ENCODE measurements around the gene CDR2L.
"Not testable (repeated sequence)": the region's sequence is repeated elsewhere in the genome, so short reads cannot be mapped to it uniquely, and the experiment has no call there.

Gene CDR2L

DNA sequence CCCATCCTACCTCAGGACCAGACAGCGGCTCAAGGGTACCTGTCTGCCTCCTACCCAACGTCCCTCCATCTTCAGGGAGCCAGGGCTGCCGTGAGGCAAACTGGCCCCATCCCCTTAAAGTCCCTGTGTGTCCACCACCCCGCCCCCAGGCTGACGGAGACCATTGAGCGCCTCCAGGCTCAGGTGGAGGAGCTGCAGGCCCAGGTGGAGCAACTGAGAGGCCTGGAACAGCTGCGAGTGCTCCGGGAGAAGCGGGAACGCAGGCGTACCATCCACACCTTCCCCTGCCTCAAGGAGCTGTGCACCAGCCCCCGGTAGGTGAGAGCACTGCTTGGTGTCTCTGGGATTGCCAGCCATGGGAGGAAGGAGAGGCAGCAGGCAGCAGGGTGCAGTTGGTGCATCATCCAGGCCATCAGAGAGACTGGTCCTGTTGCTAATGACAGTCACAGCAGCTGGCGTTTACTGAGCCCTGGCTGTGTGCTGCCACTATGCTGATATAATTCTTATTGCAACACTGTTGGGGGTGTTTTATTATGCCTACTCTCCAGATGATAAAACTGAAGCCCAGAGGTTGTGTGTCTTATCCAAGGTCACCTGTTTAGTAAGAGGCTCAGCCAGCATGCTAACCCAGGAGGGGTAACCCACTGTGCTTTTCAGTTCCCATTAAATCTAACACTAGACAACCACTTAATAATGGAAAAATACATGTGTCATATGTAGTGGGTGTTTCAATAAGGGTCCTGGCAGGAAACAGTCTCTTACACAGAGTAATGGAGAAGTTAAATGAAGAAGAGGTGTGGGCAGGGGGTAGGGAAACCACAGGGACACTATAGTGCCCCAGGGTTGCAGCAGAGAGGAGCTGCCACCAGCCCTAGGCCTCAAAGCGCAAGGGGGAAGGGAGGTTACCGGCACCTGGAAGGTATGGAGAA lies 14.7 kb downstream of the CDR2L start:
- H3K4me1 ChIP-seq, result no peaks in the 10 kb centered on the region
- H3K27ac ChIP-seq, result no peak overlapping the region
- no peaks in the 10 kb centered on the region for H3K9me3 ChIP-seq
- peaks cover 26 to 60% (median 42%) of the 10 kb centered on the region in 3 donors for H3K36me3 ChIP-seq
- TF ChIP-seq CTCF (IDR thresholded peaks at IDR 0.05), result no peak
- no peak overlapping the region for H3K4me3 ChIP-seq
- no peaks in the 10 kb centered on the region for H3K27me3 ChIP-seq
- no peak for DNase-seq
- intact Hi-C loops (cut with DNase I; ENCODE audit: low total_unique reads), result no loop called here

DNA sequence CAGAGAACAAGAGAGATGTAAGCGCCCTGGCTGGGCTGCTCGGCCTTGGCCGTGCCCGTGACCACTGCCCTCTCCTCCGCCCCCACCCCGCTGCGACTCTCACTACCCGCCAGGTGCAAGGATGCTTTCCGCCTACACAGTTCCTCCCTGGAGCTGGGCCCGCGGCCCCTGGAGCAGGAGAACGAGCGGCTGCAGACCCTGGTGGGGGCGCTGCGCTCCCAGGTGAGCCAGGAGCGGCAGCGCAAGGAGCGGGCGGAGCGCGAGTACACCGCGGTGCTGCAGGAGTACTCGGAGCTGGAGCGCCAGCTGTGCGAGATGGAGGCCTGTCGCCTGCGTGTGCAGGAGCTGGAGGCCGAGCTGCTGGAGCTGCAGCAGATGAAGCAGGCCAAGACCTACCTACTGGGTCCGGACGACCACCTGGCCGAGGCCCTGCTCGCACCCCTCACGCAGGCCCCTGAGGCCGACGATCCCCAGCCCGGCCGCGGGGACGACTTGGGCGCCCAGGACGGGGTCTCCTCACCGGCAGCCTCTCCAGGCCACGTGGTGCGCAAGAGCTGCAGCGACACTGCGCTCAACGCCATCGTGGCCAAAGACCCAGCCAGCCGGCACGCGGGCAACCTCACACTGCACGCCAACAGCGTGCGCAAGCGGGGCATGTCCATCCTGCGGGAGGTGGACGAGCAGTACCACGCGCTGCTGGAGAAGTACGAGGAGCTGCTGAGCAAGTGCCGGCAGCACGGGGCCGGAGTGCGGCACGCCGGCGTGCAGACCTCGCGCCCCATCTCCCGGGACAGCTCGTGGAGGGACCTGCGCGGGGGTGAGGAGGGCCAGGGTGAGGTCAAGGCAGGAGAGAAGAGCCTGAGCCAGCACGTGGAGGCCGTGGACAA lies 15.9 kb downstream of the CDR2L start:
- H3K4me1 ChIP-seq, result no peaks in the 10 kb centered on the region
- no peak for DNase-seq
- peaks cover 26 to 60% (median 42%) of the 10 kb centered on the region in 3 donors for H3K36me3 ChIP-seq
- H3K9me3 ChIP-seq, result no peaks in the 10 kb centered on the region
- H3K27ac ChIP-seq, result no peak overlapping the region
- intact Hi-C loops (cut with DNase I; ENCODE audit: low total_unique reads), result no loop called here
- TF ChIP-seq CTCF (IDR thresholded peaks at IDR 0.05), result no peak
- H3K4me3 ChIP-seq, result no peak overlapping the region
- H3K27me3 ChIP-seq, result no peaks in the 10 kb centered on the region

DNA sequence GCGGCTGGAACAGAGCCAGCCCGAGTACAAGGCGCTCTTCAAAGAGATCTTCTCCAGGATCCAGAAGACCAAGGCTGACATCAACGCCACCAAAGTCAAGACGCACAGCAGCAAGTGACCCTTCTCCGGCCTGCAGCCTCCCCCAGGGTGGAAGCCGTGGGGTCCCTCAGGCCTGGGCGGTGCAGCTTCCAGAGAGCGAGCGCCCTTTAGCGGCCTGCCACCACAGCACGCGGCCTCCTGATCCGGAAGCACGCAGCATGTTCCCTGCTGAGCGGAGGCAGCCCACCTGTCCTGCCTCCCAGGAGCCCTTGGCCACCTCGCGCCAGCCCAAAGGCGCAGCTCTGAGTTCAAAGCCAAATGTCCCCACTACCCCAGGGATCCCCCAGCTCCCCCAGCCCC lies 16.5 kb downstream of the CDR2L start:
- Histone ChIP-seq H3K4me1 (no peaks in the 10 kb centered on the region), H3K27ac (no peak overlapping the region), H3K4me3 (no peak overlapping the region), H3K9me3 (no peaks in the 10 kb centered on the region), H3K36me3 (peaks cover 26 to 60% (median 42%) of the 10 kb centered on the region in 3 donors), H3K27me3 (no peaks in the 10 kb centered on the region)
- intact Hi-C loops (cut with DNase I; ENCODE audit: low total_unique reads), result no loop called here
- TF ChIP-seq CTCF (IDR thresholded peaks at IDR 0.05), result no peak
- no peak for DNase-seq

DNA sequence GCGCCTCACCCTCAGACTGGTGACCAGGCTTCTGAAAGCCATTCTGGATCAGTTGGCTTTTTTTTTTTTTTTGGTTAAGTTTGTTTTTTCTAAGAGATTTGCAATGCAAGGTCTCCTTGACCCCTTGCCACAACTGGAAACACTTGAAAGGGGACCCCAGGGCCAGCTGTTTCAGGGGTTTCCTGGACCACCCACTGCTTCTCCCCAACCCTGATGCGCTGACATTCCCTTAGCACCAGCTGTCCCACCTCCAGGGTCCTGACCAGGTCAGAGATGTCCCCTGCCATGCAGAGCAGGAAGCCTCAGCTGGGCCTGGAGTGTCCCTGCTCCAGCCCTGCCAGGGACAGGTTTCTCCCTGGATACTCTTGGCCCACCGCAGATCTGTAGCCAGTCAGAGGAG lies 16.9 kb downstream of the CDR2L start:
- H3K4me1 ChIP-seq, result no peaks in the 10 kb centered on the region
- intact Hi-C loops (cut with DNase I; ENCODE audit: low total_unique reads), result no loop called here
- peaks cover 26 to 58% (median 41%) of the 10 kb centered on the region in 3 donors for H3K36me3 ChIP-seq
- no peak for DNase-seq
- no peak for TF ChIP-seq CTCF (IDR thresholded peaks at IDR 0.05)
- H3K27ac ChIP-seq, result no peak overlapping the region
- no peaks in the 10 kb centered on the region for H3K27me3 ChIP-seq
- H3K9me3 ChIP-seq, result no peaks in the 10 kb centered on the region
- H3K4me3 ChIP-seq, result no peak overlapping the region

- H3K27ac ChIP-seq, result no peak overlapping the region
- no peak overlapping the region for H3K4me3 ChIP-seq
- no peaks in the 10 kb centered on the region for H3K4me1 ChIP-seq
- intact Hi-C loops (cut with DNase I; ENCODE audit: low total_unique reads), result no loop called here
- no peaks in the 10 kb centered on the region for H3K9me3 ChIP-seq
- DNase-seq, result no peak
- H3K36me3 ChIP-seq, result peaks cover 26 to 48% (median 34%) of the 10 kb centered on the region in 3 donors
- no peaks in the 10 kb centered on the region for H3K27me3 ChIP-seq
- no peak for TF ChIP-seq CTCF (IDR thresholded peaks at IDR 0.05)
Observed at GRCh38 chr17:75005291-75005690, 17.9 kb downstream of the CDR2L start.

GRCh38 chr17:75006084-75006483 lies 18.7 kb downstream of the CDR2L start:
- DNase-seq; intact Hi-C loops (cut with DNase I; ENCODE audit: low total_unique reads); H3K27me3 ChIP-seq; H3K27ac ChIP-seq; H3K4me1 ChIP-seq; H3K9me3 ChIP-seq; H3K4me3 ChIP-seq: not testable (repeated sequence)
- H3K36me3 ChIP-seq, result peaks cover 25 to 43% (median 31%) of the 10 kb centered on the region in 3 donors
